Measurements from ENCODE around the gene SRBD1.
"Not testable (repeated sequence)": the region's sequence is repeated elsewhere in the genome, so short reads cannot be mapped to it uniquely, and the experiment has no call there.

The SRBD1 gene

DNA sequence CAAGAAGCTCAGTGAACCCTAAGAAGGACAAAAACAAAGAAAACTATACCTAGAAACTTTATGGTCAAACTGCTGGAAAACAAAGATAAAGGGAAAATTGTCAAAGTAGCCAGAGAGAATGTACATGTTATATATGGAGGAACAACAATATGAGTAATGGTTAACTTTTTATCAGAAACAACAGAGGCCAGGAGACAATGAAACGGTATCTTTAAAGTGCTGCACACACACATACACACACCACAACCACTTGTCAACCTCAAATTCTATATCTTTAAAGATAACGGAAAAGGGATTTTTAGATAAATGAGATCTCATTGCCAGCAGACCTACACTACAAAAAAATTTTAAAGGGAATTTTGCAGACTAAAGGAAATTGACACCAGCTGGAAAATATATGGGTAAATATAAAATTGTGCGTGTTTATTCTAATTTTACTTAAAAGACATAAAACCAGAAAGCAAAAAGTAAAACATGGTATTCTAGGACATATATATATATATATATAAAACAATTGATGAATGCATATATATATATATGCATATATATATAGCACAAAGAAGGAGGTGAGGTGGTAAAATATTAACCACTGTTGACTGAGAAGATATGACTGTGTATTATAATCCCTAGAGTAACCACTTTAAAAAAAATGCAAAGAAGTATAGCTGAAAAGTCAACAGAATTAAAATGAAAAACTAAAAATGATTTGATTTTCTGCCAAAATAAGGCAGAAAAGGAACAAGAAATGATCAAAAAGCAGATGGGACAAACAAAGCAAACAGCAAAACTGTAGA lies 172.0 kb downstream of the SRBD1 start:
- in situ Hi-C loops (cut with MboI; ENCODE audit: low sequenced_read_pairs): no loop called here

DNA sequence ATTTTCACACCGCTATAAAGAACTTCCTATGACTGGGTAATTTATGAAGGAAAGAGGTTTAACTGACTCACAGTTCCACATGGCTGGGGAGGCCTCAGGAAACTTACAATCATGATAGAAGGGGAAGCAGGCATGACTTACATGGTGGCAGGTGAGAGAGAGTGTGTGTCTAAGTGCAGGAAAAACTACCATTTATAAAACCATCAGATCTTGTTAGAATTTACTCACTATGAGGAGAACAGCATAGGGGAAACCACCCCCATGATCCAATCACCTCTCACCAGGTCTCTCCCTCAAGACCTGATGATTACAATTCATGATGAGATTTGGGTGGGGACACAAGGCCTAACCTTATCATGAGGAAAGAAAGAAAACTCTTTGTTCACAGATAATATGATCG lies 174.6 kb downstream of the SRBD1 start:
- in situ Hi-C loops (cut with MboI; ENCODE audit: low sequenced_read_pairs): no loop called here

DNA sequence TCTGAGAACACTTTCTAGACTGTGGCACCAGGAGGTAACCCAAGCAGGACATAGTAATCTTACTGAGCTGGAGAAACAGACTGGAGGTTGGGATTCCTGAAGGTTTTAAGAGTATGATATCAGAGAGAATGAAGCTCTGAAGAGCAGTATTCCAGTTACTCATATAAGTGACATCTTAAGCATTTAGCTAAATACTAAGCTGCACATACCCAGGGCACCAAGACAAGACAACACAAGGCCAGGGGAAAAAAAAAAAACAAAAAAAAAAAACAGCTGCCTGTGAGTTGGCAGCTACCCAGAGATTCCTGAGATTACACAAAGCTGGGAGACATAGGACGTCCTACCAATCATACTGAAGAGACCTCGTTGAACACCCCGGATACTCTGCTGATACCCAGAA lies 175.8 kb downstream of the SRBD1 start:
- in situ Hi-C loops (cut with MboI; ENCODE audit: low sequenced_read_pairs): no loop called here

DNA sequence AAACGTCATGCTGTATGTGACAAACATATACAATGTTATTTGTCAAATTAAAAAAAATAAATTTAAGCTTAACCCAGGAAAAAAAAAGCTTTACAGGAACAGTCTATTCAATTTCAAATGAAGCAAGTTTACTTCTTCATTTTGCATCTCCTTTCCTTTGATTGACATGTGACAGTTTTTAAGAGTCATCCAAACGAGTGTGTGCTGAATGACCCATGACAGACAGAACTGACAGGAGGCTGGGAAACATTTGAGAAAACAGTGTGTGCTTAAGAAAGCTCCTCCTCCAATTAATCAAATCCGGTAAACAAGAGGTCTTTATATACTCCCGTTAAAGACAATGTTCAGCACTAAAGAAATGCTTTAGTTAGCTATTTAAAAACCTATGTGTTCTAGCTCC lies 177.7 kb downstream of the SRBD1 start:
- in situ Hi-C loops (cut with MboI; ENCODE audit: low sequenced_read_pairs): no loop called here

DNA sequence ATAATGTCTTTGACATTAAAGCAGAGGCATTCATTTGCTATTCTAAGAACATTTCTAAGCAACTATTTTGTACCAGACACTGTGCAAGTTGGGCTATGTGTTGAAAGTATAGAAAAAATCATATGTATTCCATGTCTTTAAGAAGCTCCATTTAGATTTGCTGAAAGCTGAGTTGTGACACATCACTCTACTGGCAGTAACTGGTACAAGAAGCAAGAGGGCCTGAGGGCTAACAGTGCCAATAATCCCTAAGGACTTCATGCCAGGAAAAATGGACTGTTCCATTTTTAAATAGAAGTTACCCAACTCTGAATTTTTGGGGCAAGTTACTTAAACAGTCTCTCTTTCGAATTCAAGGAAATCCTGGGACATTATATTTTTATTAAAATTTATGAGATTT lies 178.7 kb downstream of the SRBD1 start:
- in situ Hi-C loops (cut with MboI; ENCODE audit: low sequenced_read_pairs): no loop called here

DNA sequence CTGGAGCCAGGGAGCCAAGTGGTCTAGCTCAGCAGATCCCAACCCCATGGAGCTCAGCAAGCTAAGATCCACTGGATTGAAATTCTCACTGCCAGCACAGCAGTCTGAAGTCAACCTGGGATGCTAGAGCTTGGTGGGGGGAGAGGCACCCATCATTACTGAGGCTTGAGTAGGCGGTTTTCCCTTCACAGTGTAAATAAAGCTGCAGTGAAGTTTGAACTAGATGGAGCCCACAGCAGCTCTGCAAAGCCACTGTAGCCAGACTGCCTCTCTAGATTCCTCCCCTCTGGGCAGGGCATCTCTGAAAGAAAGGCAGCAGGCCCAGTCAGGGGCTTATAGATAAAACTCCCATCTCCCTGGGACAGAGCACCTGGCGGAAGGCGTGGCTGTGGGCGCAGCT lies 185.0 kb downstream of the SRBD1 start:
- in situ Hi-C loops (cut with MboI; ENCODE audit: low sequenced_read_pairs): not testable (repeated sequence)

DNA sequence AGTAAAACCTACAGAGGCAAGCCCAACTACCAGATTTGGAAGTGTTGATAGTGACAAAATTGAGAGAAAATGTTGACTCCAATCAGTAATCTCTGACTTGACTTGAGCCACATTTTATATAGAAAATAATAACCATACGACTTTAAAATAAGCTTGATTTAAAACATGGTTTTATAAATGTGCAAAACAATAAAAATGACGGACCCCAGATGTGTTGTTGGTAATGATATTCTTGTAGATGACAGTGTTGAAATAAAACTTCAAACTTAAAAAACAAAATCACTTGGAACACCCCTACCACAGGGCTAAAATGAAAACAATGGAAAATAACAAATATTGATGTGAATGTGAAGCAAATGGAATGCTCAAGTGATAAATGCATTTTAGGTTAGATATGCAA lies 188.1 kb downstream of the SRBD1 start:
- in situ Hi-C loops (cut with MboI; ENCODE audit: low sequenced_read_pairs): no loop called here

DNA sequence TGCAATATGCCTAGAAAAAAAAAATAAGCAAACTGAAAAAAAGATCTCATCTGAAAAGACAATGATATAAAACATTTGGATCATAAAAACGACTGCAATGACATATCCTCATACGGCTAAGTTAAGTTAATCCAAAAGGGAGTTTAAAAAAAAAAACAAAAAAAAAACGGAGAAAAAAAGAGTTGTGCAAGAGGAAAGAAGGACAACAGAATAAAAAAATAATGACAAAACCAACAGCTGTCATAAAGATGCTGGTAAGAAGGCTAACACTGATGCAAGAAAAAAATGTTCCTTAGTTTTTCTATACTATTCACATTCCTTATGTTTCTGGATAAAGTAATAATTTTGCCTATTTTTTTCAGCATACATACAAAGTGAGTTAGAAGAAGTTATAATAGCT lies 192.5 kb downstream of the SRBD1 start:
- in situ Hi-C loops (cut with MboI; ENCODE audit: low sequenced_read_pairs): no loop called here

DNA sequence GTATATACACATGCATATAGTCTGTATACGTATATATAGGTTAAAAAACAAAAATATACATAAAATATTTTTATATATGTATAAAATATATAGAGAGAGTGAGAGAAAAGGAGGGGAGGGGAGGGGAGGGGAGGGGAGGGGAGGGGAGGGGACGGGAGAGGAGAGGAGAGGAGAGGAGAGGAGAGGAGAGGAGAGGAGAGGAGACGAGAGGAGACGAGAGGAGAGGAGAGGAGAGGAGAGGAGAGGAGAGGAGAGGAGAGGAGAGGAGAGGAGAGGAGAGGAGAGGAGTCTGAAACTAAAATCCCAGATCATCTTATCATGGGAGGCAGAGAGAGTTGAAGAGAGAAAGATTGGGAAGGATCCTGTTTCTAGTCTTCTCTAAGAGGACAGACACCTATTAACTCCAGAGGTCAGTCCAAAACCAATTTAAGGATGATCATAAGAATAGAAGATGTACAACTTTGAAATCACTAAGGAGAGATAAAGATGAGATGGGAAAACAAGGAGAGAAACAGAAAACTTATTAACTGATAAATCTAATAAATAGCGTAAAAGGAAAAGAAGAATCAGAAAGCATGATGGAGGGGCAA lies 195.4 kb downstream of the SRBD1 start:
- in situ Hi-C loops (cut with MboI; ENCODE audit: low sequenced_read_pairs): no loop called here

DNA sequence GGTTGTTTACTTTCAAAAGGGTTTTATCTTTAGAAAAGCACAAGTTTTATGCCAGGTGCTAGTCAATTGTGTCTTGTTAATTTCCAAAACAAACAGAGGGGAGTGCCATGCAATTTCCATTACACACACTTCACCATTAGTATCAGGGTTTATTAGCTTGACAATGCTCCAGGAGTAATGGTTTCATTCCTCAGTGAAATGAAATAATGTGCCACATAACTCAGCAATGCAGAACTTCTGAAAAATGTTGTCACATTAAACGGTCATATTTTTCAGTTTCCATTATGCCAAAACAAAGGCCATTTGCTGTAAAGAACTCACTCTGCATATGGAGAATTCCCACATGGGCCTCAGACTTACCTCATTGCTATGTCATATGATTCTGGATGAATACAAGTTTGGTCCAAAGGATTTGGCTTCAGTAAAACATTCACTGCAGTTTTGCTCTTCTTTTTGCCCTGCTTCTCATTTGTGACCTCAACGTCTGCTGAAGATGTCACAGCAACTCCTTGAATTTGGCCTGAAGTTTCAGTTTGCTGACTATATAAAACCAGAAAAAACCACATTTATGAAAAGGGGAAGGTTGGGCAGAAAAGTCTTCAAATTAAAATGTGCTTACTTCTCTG lies 198.2 kb downstream of the SRBD1 start:
- in situ Hi-C loops (cut with MboI; ENCODE audit: low sequenced_read_pairs): no loop called here

DNA sequence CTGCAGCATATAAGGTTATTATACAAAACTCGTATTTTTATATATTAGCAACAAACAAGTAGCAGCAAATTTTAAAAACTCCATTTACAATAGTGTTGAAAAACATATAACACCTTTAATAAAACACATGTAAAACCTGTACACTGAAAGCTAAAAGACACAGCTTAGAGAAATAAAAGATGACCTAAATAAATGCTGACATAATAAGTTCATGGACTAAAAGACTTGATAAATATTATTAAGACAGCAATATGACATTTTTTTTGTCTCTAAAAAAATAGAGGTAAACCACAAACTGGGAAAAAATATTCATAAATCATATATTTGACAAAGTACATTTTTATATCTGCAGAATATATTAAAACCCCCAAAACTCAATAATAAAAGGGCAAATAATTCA lies 201.4 kb downstream of the SRBD1 start:
- in situ Hi-C loops (cut with MboI; ENCODE audit: low sequenced_read_pairs): no loop called here

DNA sequence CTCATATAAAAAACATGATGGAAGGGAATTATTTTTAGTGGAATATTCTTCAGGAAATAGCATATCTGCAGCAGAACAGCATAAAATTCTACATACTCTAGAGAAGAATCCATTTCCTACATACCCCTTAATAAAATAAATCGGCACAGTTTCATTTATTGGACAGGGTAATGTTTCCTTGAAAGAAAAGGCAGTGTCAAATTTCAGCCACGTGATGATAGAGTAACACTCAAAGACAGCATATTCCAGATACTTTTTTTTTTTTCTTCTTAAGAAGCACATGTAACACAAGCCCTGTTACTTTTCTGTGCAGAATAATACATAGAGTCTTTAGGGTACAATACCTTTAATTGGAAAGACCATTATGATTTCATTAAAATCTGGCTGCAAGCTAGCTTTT lies 204.4 kb downstream of the SRBD1 start:
- in situ Hi-C loops (cut with MboI; ENCODE audit: low sequenced_read_pairs): no loop called here

DNA sequence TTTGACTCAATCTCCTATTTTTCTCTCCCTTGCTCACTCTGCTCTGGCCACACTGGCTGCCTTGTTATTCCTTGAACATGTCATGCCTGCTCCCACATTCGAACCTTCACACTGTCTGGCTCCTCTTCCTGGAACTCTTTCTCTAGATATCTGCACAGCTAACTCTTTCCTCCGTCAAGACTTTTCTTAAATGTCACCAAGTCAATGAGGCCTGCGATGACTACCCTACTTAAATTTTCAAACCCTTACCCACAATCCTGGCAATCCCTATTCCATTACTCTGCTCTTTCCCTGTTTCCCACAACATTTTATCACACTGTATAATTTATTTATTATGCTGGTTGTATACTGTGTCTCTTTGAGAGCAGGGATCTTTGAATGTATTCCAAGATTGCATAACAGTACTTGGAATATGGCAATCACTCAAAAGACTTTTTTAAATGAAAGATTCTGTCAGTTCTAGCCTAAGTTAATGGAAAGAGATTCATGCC lies 206.2 kb downstream of the SRBD1 start:
- in situ Hi-C loops (cut with MboI; ENCODE audit: low sequenced_read_pairs): no loop called here

DNA sequence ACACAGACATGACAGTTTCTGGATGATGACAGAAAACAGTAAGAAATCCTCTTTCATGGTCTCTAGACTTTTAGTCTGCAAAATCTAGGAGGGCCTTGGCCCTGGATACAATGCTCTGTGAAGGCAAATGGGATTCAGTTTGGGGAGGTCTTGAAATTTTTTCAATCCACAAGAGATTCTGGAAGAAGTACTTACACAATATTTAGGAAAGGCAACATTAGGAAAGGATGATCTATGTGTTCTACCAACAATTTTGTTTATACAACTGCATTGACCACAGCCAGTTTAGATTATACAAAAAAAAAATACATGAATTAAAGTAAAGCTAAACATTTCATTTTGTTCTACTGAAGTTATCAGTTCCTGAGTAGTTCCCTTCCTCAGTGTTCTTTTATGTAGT lies 208.0 kb downstream of the SRBD1 start:
- in situ Hi-C loops (cut with MboI; ENCODE audit: low sequenced_read_pairs): no loop called here

DNA sequence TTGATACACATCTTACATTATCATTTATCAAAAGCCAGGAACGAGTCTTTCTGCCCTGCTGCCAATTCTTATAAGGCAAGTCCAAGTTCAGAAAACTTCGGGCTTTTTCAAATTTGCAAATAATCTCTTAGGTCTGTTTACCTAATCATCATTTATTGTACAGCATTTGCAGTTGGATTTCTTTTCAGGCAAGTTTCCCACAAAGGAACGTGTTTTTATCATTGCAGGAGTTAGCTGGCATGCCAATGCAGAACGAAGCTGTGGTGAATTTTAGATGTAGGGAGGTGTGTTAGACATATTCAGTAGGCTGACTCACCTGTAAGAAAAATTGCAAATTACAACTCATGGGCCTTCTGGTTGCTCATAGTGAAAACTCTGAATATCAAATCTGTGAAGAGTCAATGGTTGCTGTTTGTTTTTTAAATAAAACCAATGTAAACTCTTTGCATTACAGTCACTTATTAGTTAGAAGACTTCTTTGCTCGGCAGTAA lies 209.6 kb downstream of the SRBD1 start:
- in situ Hi-C loops (cut with MboI; ENCODE audit: low sequenced_read_pairs): no loop called here

DNA sequence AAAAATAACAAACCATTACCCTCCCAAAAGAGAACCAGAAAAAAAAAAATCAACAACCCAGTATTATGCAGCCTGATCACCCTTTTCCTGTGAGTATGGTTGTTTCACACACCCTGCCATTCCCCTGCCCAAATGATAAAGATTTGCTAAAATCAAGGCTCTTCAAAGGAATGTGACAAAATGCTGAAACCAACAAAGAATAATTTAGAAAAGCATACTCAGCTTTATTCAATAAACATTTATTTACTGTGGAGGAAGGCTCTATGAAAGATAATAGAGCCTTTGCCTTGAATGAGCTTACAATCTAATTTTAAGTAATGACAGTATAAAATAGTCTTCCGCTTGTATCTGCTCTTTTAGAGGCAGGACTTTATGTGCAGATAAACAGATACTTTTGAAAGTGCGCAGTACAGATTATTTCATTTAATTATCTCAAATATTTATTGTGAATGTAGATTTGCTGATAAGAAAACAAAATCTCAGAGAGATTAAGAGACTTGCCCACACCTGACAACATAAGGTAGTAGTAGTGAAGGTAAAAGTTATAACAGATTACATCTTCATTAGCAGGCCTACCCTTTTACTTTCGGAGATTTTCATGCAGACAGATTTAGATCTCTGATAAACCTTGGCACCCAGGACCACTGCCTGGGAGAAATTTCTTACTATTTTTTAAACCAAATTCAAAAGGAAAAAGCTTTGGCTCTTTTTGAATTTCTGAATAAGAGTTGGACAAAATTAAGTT lies 211.9 kb downstream of the SRBD1 start:
- in situ Hi-C loops (cut with MboI; ENCODE audit: low sequenced_read_pairs): no loop called here

DNA sequence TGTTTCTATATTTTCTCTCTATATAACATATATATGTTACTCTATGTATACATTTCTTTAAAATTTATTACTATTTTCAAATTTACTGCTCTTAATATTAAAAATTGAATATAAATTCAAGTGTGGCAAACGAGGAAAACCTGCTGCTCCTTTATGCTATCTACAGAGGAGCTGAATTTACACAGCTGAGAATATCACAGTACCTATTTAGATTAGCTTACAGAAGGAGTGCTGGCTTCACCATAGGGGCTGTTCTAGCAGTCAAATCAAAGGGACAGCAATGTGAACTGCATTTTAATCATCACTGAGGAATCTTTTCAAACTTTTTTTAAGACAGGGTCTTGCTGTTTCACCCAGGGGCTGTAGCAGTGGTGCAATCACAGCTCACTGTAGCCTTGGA lies 213.8 kb downstream of the SRBD1 start:
- in situ Hi-C loops (cut with MboI; ENCODE audit: low sequenced_read_pairs): no loop called here

DNA sequence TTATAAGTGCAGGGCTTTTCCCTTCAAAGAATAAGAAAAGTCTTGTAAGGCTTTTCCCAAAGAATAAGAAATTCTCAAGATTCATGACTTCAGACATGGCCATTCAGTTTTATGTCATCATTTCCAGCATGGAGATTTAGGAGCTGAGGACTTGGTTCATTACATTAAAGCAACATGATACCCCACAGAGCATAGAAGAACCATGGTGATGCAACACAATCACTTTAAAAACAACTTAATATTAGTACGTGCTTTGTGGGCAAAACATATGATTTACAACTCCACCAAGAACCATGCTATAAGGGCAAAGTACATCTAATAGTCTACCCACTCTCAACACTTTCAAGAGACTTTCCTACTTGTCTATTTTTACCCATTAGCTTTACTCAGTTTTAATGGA lies 214.4 kb downstream of the SRBD1 start:
- in situ Hi-C loops (cut with MboI; ENCODE audit: low sequenced_read_pairs): no loop called here

DNA sequence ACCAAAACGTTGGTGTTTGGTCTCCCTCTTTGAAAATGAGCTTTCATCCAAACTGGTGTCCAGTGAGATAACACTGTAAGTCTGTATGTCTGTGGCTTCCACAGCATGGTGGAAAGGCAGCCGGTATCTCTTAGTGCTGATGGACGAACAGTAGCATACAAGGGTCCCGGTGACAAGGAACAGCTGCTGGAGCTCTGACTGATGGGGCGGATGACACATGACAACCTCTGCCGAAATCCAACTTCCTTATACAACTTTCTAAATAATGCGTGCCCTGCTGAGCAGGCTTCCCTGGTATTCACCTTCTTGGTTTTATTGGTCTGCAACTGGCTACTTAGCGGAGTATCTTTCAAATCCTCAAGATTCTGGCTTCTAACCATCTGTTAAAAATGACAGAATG lies 216.2 kb downstream of the SRBD1 start:
- in situ Hi-C loops (cut with MboI; ENCODE audit: low sequenced_read_pairs): no loop called here

DNA sequence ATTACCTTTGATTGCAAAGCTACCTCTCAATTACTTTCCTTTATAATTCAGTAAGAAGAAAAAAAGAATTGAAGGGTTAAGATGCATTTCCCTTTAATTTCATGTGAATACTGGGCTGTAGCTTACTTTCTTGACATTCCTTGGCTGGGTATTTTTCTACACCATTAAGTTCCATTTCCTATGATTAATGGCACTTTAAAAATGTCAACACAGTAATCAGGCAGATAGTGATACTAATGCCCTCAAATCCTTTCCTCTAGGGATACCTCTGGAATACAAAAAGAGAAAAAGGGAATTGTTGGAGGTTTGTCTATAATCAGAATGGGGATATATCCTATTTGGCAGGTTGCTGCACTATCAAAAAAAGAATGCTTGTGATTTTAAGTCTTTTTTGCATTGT lies 216.9 kb downstream of the SRBD1 start:
- in situ Hi-C loops (cut with MboI; ENCODE audit: low sequenced_read_pairs): no loop called here

DNA sequence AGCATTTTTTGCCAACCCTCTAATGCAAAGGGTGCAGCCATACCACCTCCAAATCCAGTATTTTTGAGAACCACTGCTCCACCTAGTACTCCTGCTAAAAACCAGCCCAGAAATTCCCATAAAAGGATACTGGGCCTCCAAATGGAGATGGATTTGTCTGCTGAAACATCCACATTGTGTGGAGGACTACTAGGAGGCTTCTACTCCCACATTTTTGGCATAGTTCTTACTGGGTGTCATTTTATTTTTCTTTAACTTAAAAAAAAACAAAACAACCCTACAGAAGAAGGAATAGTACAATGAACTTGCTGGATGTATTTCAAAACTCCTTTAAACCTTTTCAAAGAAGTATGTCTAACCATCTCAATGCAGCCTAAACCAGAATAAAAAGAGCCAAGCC lies 219.2 kb downstream of the SRBD1 start:
- in situ Hi-C loops (cut with MboI; ENCODE audit: low sequenced_read_pairs): no loop called here
